NCI-H1694 treated with DMSO at 0.1 percent for 48 hours (cell line): ENCODE results near the gene EPB41L2.

Experiments used
- DNase-seq: peaks from one replicate; lab custom pipeline; 2025; lab: John Stamatoyannopoulos, UW

The EPB41L2 gene

DNA sequence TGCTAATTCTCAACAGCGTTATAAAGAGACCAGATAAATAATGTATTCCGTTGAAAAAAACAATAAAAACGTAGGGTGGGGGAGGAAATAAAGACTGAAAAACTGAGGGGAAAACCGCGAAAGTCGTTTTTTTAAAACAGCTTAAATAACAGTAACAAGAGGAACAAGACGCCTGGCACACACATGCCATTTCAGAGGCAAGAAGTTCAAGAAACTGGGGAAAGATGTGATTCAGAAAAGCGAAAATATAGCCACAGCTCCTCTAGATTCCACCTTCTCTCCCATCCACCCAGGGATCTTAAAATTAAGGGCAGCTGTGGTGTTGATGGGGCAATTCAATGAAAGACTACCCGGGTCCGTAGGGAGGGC, 1.3 kb downstream of the EPB41L2 start:
- no peak for DNase-seq

DNA sequence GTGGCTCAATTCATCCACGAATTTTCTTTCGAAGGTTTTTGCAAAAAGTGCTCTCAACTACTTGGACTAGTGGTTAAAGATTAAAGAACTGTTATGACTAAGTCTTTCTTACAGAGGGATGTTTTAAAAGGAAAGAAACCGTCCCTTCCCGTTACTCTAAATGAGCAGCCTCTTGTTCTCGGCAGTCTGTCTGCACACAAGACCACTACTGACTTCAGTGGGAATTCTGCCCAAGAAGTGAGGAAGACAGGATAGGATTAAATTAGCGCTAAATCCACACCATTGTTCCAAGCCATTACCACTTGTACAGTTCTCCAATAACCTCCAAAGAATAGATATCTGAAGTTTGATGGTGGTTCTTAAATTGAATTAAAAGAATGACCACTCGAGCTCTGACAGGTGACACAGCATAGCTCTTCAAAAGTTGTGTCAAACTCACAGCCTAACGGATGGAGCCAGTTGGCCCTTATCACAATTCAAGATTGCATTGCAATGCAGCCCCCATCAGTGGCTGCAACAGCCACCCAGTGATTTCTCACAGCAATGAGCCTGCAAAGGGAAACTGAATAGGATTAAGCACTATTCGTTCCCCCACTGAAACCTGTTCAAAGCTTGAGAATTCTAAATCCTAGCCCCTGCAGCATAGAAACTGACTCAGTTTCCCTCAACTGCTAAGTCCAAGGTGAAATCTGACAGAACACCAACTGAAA, 1.8 kb downstream of the EPB41L2 start:
- no peak for DNase-seq

DNA sequence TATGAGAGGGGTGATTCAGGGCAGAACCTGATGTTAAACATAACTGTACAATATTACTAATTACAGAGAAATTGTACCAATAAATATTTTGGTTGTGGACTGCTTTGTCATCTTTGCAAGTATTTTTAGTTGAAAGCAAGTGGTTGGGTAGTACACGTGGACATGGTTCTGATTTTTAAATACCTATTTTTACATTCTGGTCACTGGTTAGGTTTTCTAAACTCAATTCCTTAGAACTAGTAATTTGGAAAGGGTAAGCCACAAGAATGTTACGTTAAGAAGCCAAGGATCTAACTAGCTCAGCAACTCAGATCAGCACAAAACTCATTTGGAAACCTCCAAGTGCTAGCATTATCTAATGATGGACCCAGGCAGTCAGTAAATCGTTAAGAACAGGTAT, 2.7 kb downstream of the EPB41L2 start:
- DNase-seq, result no peak

DNA sequence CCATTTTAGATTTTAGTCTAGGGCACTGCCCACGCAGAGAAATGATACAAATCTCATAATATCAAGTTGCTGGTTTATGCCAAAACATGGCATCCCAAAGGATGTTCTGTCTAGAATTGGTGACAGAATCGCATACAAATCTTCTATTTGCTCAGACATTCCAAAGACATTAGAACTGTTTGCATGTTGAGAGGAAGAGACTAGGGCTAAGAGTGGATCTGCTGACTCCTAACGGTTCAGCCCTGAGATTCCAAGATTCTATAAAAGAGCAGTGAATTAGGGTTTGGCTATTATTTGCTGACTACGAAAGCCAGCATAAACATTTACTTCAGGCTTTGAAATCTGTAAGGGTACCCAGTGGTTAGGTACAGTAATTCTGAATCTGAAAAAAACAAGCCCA, 3.6 kb downstream of the EPB41L2 start:
- no peak for DNase-seq

DNA sequence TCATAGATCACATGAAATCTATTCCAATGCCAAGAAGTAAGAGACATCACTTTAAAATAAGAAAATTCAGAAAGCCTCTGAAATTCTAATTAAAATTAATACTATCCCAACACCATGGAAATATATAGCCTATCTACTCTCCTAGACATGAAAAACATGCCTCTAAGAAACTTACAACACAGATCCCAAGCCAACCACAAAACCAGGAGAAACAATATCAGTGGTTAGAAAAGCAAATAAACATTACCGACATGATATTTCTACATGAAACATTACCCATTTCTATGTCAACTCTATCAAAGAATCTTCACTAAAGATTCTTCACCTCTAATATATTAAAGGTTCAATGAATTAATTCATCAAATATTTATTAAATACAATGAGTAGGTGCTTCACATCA, 4.8 kb downstream of the EPB41L2 start:
- DNase-seq, result no peak

DNA sequence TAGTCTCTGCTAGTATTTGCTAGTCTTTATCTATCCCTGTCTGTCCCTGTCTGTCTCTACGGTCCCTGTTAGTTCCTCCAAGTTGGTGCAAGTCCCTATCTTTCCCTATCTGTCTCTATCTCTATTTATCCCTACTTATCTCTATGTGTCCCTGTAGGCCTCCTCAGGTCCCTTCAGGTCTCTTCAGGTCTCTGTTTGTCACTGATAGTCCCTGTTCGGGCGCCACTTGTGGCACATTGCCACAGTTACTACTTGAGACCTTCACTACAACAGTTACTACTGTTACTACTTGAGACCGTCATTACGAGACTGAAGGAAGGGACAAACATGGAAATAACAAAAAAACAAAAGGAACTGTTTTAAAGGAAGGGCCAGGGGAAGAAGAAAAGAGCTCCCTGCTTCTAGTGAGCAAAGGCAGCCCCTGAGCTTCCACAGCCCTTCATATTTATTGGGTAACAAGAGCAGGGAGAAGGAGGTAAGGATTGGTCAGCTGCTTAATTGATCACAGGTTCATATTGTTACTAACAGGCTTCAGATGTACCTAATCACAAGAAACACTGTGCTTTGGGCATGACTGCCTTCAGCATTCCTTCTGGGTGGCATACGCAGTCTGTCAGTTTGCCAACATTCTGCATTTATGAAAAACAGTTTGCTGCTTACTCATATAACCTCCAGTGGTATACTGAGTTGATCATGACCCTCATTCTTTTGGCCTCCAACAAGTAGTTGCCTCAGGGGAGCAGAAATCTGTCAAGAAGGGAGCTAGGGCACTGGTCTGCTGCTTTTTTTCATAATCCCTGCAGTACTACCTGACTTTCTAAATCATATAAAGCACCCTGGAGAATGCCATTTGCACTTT, 8.4 kb downstream of the EPB41L2 start:
- no peak for DNase-seq

DNA sequence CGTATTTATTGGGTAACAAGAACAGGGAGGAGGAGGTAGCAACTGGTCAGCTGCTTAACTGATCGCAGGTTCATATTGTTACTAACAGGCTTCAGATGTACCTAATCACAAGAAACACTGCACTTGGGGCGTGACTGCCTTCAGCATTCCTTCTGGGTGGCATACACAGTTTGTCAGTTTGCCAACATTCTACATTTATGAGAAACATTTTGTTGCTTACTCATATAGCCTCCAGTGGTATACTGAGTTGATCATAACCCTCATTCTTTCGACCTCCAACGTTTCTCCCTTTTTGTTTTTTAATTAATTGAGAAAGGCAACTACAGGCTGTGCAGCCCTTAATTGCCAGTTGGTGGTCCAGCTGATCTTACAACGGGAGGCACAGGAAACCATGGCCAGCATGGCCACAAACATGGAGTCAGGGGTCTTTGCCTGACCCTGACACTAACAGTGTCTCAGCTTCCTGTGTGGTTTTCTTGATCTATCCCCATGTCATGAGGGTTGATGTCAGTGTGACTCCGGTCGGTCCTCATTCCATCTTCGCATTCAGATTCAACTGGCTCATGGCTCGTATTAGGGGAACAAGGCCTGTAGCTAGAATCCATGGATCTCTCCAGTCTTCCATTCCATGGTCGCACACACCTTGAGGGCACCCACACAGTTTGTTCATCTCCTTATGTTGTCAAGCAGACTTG, 9.4 kb downstream of the EPB41L2 start:
- no peak for DNase-seq

DNA sequence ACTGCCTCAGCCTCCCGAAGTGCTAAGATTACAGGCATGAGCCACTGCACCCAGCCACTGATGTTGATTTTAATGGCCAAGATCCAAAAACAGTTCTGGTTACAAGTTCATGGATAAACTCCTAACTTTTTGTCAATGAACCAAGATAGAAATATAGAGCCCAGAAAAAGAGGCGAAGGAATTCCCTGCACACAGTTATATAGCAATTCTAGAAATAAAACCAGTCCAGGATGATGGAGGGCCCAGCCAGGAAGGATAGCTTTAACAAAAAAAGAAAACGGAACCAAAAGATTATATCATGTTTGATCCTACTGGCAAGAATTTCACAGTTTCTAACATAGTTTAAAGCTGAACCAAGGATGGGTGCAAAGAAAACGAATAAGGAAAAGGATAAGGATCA, 10.9 kb downstream of the EPB41L2 start:
- DNase-seq, result no peak

DNA sequence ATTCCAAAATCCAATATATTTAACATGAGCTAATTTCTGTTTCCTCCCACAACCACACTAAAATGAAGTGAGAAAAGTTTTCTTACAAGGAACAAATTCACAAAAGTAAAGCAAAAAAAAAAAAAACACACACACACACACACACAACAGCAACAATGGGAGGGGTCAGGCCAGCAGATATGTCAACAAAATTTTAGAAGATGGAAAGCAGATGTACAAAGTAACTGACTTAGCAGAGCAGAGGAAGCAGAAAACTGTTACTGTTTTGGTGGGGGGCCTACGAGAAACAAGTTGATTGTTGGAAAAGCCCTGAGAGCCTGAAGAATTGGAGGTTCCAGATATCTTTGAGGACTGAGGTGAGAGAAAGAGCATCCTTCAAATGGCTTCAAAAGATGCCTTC, 11.7 kb downstream of the EPB41L2 start:
- no peak for DNase-seq

DNA sequence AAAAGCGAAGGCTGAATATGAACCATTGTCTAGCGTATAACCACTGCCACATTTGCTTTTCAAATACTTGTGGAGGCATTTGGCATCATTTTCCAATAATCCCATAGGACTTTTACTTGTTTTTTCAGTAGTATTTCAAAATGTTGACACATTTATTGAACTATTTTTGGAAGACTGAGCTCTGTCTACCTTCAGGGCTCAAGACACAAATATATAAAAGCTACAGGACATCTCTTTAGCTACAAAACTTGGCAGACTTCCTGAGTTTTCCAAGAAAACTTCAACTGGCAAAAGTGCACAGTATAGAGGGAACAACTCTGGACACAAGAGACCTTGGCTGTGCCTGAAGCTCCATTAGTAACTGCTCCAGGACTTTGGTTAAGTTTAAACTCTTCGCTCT, 13.4 kb downstream of the EPB41L2 start:
- no peak for DNase-seq

DNA sequence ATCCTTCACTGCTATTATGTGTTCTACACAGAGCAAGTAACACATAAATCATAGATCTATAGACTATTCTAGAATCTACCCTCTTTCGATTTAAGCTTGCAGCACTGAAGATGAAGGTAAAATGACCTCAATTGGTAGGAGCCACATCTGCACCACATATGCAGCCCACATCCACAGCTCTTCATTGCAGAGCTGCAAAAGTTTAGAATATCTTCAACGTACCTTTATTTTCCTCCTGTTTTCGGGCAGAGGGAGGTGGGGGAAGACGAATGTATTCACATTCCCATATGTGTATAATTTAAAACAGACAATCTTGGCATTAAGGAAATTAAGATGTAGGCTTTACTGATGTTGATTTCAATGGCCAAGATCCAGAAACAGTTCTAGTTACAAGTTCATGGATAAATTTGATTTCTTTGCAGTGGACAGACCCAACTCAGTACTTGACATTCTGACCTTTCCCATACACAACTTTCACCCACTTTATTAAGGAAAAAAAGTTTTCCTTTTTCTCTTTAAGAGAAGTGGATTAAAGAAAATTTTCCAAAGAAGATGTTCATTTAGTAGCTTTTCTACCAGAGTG, 14.0 kb downstream of the EPB41L2 start:
- no peak for DNase-seq

DNA sequence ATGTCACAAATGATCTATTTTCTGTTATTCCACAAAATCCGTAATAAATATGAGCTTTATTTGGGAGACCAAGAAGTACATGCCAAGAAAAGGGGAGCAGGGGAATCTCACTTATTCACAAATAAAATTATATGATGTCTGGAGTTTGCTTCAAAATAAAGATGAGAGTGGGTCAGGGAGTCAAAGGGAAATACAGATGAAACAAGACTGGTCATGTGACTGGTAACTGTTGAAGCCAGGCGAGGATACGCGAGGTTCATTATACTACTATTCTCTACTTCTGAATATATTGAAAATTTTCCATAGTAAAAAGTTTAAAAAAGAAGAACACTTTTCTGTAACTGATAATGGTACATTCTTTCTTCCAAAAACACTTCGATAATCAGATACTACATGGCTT, 14.6 kb downstream of the EPB41L2 start:
- DNase-seq, result no peak

DNA sequence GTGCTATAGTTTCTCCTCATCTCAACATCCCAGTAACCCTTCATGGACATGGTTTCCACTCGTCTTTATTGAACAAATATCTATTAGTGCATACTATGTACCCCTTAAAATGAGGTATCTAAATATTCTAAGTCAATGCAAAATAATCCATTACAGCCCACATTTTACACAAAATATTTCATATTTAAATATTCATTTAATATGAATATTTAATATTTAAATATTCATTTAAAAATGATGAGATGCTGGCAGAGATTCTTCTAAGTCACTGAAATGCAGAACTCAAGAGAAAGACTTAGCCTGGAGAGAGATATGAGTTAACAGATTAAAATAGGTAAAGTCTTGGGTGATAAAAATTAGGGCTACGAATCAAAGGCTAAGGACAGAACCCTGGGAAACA, 17.9 kb downstream of the EPB41L2 start:
- DNase-seq, result no peak

DNA sequence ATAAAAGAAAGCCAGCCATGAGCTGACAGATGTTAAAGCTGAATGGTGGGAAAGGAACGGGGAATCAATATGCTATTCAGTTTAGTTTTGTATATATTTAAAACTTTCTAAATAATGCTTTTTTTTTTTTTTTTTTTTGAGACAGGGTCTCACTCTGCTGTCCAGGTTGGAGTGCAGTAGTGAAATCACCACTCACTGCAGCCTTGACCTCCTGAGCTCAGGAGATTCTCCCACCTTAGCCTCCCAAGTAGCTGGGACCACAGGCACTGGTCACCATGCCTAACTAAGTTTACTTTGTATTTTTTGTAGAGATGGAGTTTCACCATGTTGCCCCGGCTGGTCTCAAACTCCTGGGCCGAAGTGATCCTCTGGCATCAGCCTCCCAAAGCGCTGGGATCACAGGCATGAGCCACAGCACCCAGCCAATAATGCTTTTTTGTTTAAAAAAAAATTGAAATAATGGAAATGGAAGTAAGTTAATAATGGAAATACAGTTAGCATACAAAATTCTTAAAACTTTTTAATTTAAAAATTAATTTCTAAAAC, 19.1 kb downstream of the EPB41L2 start:
- DNase-seq, result no peak

DNA sequence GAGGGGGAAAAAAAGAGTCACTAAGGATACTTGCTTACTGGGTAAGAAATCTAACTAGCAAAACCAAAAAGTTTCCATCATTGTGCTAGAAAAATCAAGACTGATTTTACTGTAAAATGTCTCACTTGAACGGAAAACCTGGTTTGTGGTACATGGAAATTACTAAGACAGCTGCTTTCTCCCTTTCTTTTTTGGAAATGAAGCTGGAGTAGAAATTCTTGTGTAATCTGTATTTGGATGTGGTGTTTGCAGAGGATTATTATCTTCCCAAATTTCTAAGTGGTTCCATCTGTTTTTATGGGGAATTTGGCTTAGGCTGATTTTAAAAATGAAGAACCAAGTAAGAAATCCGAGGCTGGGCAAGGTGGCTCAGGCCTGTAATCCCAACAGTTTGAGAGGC, 20.4 kb downstream of the EPB41L2 start:
- DNase-seq, result no peak

DNA sequence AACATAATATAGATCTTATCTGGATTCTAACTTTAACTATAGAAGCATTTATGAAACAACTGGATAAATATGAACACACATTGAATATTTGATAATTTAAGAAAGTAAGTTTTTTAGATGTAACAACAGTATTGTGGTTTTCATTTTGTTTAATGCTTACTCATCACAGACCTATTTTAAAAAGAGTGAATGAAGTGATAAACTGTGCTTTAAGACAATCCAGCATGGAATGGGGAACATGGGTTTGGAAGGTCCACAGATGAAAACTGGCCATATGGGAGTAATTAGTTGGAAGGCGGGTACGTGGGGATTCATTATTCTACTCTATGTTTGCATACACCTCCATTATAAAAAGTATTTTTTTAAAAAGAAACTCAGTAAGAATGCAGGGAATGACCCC, 21.2 kb downstream of the EPB41L2 start:
- no peak for DNase-seq

DNA sequence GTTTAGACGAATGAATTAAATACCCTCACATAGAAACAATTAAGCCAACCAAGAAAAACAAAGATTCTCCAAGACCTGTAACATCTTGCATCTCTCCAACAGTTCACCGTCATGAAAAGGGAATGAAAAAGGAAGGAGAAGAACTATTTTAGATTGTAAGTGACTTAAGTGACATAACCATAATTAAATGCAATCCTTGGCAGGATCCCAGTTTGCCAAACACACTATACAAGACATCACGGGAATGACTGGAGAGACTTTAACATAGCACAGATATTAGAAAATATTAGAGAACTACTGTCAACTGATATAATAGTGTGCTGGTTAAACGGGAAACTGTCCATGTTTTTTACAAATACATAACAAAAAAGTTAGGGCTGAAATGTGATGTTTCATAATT, 22.2 kb downstream of the EPB41L2 start:
- DNase-seq, result no peak

DNA sequence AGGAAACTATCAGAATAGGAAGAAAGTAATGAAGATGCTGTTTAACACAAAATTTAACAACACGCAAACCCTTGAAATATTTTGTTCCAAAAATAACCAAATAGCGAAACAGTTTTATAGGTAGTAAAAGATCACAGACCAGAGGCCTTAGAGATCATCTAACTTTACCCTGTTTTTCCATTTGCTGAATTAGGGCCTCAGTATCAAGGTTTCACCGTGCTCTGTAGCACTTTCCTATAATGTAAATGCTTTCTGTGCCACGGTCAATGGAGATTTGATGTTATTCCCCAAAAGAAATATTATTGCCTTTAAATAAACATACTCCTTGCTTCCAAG, 23.7 kb downstream of the EPB41L2 start:
- no peak for DNase-seq

DNA sequence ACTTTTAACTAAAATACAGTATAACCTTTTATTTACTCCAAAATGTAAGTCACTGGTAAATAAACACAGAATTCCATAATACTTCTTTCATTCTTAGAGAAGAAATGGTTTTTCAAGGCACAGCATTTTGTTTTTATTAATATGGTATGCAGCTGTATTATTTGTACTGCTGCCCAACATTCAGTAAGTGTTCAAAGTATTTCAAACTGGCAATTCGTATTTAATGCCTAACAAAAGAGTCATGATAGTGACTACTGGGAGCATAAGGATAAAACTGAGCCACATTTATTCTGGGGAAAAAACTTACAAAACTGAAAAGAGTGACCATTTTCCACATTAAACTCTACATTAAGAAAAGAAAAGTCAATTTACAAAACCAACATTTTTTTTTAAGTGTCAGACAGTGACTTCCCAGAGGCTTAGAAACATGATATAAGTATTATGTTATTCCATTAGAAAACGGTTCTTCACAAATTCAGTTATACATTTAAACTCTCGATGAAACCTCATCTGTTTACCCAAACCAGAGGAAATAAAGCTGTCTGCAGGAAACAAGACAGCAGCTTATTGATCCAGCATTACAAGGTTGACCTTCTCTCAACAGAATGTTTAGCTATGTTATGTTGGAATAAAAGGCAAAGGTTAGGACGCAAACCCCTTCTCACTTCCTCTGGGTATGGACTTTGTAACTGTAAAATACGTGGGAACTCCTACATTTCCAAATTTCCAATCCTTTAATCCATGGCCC, 24.3 kb downstream of the EPB41L2 start:
- DNase-seq, result no peak

DNA sequence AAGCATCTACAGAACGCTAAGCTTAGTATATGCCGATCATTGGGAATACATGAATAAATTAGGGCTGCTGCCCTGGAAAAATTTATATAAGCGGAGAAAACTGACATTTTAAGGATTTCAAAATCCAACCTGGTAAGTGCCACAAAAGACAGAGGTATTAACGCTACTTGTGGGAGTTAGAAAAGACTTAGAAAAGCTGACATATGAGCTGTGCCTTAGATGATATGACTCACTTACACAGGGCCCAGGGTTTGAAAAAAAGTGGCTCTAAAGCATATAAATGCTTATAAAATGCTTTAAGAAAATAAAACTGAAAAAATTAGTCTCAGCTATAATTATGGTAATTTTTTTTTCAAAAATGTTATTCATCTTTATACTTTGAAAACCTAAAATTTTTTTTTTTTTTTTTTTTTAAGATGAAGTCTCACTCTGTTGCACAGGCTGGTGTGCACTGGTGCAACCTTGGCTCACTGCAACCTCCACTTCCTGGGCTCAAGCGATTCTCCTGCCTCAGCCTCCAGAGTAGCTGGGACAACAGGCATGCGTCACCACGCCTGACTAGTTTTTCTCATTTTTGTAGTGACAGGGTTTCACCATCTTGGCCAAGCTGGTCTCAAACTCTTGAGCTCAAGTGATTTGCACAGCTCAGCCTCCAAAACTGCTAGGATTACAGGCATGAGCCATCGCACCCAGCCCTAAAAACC, 25.7 kb downstream of the EPB41L2 start:
- DNase-seq, result no peak

DNA sequence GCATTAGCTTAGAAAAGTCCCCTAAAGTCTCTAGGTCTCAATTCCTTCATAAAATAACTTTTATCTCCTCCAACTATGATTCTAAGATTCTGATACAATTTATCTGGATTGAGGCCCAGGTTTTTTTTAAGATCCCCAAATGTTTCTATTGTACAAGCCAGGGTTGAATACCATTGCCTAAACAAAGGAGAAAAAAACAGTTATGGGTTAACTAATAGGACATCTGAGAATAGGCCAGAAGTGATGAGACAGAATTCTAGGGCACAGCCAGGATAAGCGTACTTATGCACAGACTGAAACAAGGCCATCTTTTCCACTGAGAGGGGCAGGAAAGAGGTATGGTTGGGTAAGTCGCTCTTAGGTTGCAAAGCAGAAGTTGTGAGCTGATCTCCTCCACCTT, 26.4 kb downstream of the EPB41L2 start:
- DNase-seq, result no peak
